NCI-H2081 treated with DMSO at 0.1 percent for 48 hours (cell line): ENCODE data around the gene HOXD3.

Source experiments
- DNase-seq: peaks from one replicate; lab custom pipeline; 2025; lab: John Stamatoyannopoulos, UW

HOXD3 gene

GRCh38 chr2:176132205-176133171 is 24.6 kb upstream of the HOXD3 start:
- no peak for DNase-seq

- no peak for DNase-seq
These were observed 23.7 kb upstream of the HOXD3 start for GRCh38 chr2:176133389-176133788.

GRCh38 chr2:176134035-176134434 is 23.1 kb upstream of the HOXD3 start:
- no peak for DNase-seq

DNA sequence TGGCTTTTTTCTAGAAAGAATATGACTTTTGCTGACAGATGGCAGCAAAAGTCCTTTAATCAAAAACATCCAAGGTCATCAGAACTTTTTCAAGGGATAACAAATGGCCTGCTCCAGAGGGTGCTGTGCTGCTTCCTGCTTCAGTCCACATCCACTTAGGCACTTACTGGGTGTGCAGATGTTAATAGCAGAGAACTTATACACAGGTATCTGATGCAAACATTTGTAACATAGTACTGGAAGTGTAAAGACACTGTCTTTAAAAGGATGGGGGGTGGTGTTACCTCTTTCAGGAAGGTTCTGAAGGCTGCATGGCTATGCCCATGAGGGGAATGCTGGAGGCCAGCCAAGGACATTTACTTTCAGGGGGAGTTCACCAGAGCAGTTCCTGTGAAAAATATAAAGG is 22.1 kb upstream of the HOXD3 start:
- no peak for DNase-seq

- DNase-seq, result no peak
These were observed 20.5 kb upstream of the HOXD3 start for GRCh38 chr2:176136374-176137251.

- no peak for DNase-seq
These were observed 19.9 kb upstream of the HOXD3 start for GRCh38 chr2:176137252-176137580.

- no peak for DNase-seq
These were observed 19.2 kb upstream of the HOXD3 start for GRCh38 chr2:176137906-176138305.

DNA sequence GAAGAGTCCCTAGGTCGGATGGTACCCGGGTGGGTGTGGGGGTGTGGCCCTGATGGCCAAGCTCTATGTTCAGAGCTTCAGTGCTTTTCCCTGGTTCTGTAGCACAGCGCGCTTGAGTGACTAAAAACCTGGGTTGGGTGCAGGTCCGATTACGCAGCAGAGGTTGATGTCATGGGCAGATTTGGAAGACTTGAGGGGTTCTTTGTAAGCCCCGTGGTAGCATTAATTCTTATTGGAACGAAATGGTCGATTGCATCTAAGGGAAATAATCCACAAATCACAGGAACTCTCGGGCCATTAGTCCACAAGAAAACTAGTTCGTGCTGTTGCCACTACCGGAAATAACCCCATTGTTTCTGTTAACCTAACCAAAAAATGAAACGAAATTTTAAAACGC is 18.6 kb upstream of the HOXD3 start:
- no peak for DNase-seq

- no peak for DNase-seq
These were observed 18.0 kb upstream of the HOXD3 start for GRCh38 chr2:176138923-176139660.

DNA sequence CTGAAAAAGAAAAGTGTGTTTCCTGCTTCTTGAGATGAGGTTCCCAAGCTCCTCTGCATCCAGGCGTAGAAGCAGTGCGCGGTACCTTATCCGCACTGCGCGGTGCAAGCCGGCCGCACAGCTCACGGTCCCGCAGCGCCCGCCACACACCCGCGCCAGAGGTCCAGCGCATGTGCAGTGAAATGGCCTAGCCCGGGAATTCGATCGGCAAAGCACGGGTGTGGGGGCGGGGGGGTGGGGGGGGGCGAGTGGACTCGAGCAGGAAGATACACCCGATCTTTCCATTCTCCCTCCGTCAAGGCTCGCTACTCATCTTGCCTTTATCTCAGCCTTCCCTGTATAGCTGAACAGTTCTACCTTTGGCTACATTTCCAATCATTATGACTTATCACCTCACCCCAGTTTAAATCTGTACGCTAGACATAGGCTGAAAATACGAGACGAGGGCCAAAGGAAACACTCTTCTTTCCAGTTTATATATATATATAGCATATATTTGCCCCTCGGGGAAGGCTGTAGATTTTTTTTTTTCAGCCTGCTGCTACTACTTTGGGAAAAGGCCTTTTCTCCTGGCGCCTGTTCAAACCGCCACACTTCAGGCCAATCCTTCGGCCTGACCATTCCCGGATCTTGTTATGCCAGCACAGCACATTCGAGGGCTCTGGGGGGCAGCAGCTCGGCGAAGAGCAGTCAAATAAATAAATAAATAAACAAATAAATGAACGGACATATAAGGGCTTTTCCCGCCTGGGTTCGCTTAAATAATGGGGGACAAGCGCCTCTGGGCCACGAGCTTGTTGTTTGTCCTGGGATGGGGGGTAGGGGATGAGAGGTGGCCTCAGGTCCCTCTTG is 17.2 kb upstream of the HOXD3 start:
- DNase-seq, result no peak

DNA sequence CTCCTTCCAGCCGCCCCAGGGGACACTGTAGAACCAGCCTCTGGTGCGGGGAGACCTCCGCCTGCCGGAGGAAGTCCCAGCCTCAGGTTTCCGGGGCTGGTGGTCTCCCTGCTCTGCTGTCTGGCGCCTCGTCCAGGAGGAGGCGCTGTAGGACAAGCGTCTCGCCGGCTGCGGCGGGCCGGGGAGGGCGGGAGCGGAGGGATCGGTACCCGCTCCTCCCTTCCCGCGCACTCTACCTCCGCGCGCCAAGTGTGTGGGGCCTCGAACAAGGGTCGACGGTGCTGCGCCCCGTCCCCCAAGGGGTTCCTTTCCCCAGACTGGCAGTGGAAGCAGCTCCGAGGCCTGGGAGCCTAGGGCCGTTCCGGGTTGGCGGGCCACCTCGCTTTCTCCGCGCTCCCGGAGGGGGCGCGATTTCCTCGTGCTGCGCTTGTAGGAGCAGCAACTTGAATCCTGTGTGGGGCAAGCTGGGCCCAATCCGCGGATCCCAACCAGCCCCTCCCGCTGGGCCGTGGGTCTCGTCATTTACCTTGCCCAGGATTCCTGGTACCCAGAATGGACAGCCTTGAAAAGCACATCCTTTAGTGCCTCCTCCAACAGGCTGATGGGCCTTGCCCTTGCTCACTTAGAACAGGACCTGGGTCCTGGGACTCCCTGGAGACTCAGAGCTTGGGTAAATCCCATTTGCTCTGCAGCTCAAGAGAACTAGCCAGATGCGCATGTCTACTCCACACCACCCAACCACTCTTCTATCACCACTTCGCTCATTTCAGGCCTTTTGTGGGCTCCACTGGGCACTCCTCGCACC is 16.4 kb upstream of the HOXD3 start:
- DNase-seq, result no peak

DNA sequence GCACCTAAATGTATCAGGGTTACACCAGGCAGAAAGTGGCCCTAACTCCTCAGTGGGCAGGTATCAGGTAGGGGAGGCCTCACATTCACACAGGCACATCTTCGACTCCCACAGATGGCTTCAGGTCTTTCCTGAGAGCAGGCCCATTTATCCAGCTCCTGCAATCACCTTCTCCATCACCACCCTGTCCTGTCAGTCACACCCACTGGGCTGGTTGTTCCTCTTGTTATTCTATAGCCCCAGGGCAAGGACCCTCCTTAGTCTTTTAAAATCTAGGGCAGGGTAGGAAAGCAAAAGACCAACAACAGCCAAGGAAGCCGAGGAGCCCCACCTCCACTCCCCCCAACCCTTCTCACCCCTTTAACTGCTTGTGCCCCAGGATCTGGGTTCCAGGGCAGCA is 14.8 kb upstream of the HOXD3 start:
- DNase-seq, result no peak

DNA sequence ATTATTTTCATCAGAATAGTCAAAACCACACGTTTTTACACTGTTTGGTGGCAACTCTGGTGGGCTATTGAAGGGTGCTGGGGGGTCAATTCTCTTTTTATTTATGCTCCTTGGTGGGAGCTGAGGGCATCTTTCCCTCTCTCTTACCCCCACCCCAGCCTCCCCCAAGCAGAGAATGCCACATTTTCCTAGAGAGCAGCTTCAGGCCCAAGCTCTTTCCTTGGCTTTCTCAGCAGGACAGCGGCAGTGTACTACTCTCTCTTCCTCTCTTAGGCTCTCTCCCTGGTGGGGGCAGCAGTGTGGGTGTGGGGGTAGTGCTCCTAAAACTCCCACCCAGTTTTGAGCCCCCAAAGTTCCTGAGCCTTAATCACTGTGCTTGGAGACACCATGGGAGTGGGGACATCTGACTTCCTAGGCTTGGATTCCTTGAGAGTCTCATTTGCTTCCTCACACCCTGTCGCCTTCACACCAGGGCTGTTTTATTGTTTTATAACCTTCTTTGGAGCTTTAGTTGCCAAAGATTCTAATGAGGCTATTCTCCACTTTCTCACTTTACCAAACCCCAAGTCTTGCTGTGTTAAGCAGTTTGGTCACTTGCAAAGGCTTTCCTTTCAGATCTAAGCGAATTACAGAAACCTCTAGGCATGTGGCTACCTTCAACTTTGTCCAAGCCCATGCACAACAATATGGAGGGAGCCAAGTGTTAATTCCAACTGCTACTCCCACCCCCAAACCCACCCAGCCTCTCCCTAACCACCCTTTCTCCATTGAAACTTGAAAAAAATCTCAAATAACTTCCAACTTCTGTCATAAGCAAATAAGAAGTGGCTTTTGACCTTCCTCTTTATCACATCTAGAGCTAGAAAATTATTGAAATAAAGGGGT is 11.8 kb upstream of the HOXD3 start:
- no peak for DNase-seq

- DNase-seq, result no peak
These were observed 11.0 kb upstream of the HOXD3 start for GRCh38 chr2:176146101-176146500.

DNA sequence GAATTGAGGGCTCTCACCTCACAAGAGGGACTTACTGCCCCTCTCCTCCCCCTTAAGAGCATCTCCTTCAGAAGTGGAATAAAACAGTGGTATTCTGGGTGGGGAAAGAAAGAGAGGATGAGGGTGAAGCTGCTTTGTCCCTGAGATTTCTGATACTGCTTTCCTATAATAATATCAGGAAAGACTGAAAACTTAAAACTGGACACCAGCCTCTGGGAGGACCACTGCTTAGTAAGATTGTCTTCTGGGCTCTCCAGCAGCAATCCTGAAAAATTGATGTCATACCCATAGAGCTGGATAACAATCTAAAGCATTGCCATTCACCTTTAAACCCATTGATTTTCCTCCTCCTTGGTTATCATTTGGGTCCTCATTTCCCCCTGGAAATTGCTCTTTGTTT is 10.5 kb upstream of the HOXD3 start:
- DNase-seq, result no peak

DNA sequence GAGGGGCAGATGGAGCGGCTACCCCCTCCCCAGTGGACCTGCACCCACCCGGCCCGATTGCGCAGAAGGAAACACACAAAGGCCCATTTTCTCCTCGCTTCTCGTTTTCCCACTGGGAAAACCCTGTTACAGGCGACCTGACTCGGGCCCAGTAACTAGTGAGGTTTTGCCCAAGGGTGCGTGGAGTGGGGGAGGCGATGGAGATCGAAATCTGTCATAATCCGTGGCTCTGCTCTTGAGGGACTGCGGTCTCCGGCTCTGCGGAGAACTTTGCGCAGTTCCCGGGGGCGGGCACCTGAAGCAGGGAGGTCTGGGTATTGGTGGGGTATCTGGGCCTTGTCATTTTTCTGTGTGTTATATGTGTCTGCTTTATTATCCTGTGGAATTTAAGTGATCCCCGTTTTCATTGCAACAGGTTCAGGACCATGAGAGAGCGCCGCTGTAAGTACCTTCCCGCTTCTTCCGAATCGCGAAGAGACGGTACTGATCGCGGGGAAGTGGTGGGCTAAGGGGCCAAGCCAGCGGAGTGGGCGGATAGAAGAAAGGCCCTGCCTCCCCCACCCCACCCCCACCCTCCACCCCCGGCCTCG is 9.8 kb upstream of the HOXD3 start:
- no peak for DNase-seq

GRCh38 chr2:176147800-176148496 is 9.2 kb upstream of the HOXD3 start:
- no peak for DNase-seq

DNA sequence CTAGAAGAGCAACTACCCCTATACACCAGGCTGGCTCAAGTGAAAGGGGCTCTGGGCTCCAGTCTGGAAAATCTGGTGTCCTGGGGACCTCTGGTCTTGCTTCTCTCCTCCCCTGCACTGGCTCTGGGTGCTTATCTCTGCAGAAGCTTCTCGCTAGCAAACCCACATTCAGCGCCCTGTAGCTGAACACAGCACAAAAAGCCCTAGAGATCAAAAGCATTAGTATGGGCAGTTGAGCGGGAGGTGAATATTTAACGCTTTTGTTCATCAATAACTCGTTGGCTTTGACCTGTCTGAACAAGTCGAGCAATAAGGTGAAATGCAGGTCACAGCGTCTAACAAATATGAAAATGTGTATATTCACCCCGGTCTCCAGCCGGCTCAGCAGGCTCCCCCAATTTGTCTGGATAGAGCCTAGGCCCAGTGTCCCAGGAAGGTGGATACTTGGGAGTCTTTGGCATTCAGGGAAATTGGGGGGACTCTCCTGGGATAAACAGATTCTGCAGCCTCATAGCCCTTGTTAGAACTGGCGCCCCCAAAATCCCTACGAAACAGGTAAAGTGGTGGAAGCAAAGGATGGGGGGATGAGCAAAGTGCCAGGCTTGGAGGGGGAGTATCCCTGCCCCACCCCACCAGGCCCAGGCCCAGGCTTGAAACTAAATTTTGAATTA is 8.2 kb upstream of the HOXD3 start:
- no peak for DNase-seq
